ENCODE measurements around the gene TACO1.

Gene TACO1

DNA sequence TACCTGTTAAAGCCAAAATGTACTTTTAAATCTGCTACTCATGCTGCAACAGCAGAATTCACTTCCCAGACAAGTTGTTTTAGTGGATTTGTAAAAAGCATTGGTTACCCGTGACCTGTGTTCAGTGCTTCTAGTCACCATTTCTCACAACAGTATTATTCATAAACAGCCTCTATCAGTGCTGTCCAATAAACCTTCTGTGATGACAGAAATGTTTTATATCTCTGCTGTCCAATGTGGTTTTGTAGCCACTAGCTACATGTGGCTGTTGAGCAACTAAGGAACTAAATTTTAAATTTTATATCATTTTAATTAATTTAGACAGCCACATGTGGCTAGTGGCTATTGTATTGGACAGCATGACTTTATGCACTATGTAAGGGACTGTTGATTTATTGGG is 34.1 kb downstream of the TACO1 start:
- Histone ChIP-seq H3K27ac (replicated peaks; ENCODE audit: low read length) (no peak overlapping the region), H3K4me2 (ENCODE audit: insufficient read depth, low read length, poor library complexity, severe bottlenecking) (no peak overlapping the region), H3K18ac (ENCODE audit: low read length) (no peak overlapping the region), H3K79me1 (ENCODE audit: low read depth, low read length) (no peaks in the 10 kb centered on the region), H3K36me3 (replicated peaks in 1 of 2; ENCODE audit: control insufficient read depth in 2 of 2, insufficient read depth in 2 of 2, low read length in 2 of 2) (peaks cover under 1 to 52% of the 10 kb centered on the region in 2 donors), H2BK15ac (ENCODE audit: low read length) (no peak overlapping the region), H3K14ac (ENCODE audit: low read length) (no peak overlapping the region), H3K4me3 (ENCODE audit: low read length in 2 of 2) (no peak overlapping the region), H2BK12ac (ENCODE audit: low read length) (no peak overlapping the region), H3K27me3 (ENCODE audit: control insufficient read depth in 3 of 3, insufficient read depth in 3 of 3, low read depth in 1 of 3, low read length in 3 of 3) (no peaks in the 10 kb centered on the region), H2BK120ac (ENCODE audit: low read depth, low read length) (no peak overlapping the region), H3K23ac (ENCODE audit: low read depth, low read length, poor library complexity) (no peak overlapping the region), H3K9ac (ENCODE audit: low read depth, low read length, poor library complexity) (no peak overlapping the region), H2AFZ (ENCODE audit: low read length) (no peak overlapping the region), H2BK5ac (ENCODE audit: low read length) (no peak overlapping the region), H4K91ac (ENCODE audit: low read depth, low read length, poor library complexity) (no peak overlapping the region), H3K9me3 (replicated peaks in 1 of 2; ENCODE audit: control insufficient read depth in 2 of 2, insufficient read depth in 1 of 2, low read depth in 1 of 2, low read length in 2 of 2) (no peaks in the 10 kb centered on the region), H2AK5ac (ENCODE audit: low read depth, low read length) (no peak overlapping the region), H4K8ac (ENCODE audit: low read depth, low read length) (no peak overlapping the region), H3K4me1 (ENCODE audit: control insufficient read depth in 2 of 2, insufficient read depth in 1 of 2, low read depth in 1 of 2, low read length in 2 of 2) (peaks cover 4 to 12% of the 10 kb centered on the region in 2 donors), H3K4ac (ENCODE audit: low read length) (no peak overlapping the region)
- no peak for DNase-seq (ENCODE audit: low spot score)
- no CpG with 5 or more reads among the region's 1 CpG for WGBS, 2 donors (ENCODE audit: extremely low coverage in 2 of 2, insufficient read length in 2 of 2, insufficient replicate concordance in 1 of 2)

DNA sequence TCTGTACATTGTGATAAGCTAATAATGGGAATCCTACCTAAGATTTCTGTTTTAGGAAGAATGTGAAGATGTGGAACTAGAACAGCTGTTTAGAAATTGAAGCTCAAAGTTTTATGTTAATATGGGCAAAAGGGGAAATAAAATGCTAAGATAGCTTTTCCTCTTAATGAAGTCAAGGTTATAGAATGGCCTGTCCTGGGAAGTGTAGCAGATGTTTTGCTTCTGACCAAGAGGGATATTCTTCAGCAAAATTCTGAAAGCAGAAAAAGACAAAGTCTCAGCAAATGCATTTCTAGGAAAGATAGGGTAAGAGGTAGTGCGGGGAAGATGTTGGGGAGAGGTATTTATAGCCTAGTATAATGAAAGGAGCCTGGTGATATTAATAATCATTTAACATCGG is 34.6 kb downstream of the TACO1 start:
- H2BK5ac ChIP-seq (ENCODE audit: low read length), result no peak overlapping the region
- no peaks in the 10 kb centered on the region for H3K27me3 ChIP-seq (ENCODE audit: control insufficient read depth in 3 of 3, insufficient read depth in 3 of 3, low read depth in 1 of 3, low read length in 3 of 3)
- no peak overlapping the region for H2BK120ac ChIP-seq (ENCODE audit: low read depth, low read length)
- H3K4me3 ChIP-seq (ENCODE audit: low read length in 2 of 2), result no peak overlapping the region
- peaks cover 4 to 12% of the 10 kb centered on the region in 2 donors for H3K4me1 ChIP-seq (ENCODE audit: control insufficient read depth in 2 of 2, insufficient read depth in 1 of 2, low read depth in 1 of 2, low read length in 2 of 2)
- H3K18ac ChIP-seq (ENCODE audit: low read length), result no peak overlapping the region
- H4K91ac ChIP-seq (ENCODE audit: low read depth, low read length, poor library complexity), result no peak overlapping the region
- peaks cover 2 to 52% of the 10 kb centered on the region in 2 donors for H3K36me3 ChIP-seq (replicated peaks in 1 of 2; ENCODE audit: control insufficient read depth in 2 of 2, insufficient read depth in 2 of 2, low read length in 2 of 2)
- no peak overlapping the region for H3K23ac ChIP-seq (ENCODE audit: low read depth, low read length, poor library complexity)
- H3K9me3 ChIP-seq (replicated peaks in 1 of 2; ENCODE audit: control insufficient read depth in 2 of 2, insufficient read depth in 1 of 2, low read depth in 1 of 2, low read length in 2 of 2), result no peaks in the 10 kb centered on the region
- no peak overlapping the region for H2BK12ac ChIP-seq (ENCODE audit: low read length)
- H3K4me2 ChIP-seq (ENCODE audit: insufficient read depth, low read length, poor library complexity, severe bottlenecking), result no peak overlapping the region
- no peak overlapping the region for H2AFZ ChIP-seq (ENCODE audit: low read length)
- H3K79me1 ChIP-seq (ENCODE audit: low read depth, low read length), result no peaks in the 10 kb centered on the region
- no peak overlapping the region for H2AK5ac ChIP-seq (ENCODE audit: low read depth, low read length)
- WGBS, 2 donors (ENCODE audit: extremely low coverage in 2 of 2, insufficient read length in 2 of 2, insufficient replicate concordance in 1 of 2), result 100% methylated on average over 1 of the region's 2 CpGs; no CpG with 5 or more reads in 1 of the 2 donors
- no peak overlapping the region for H3K4ac ChIP-seq (ENCODE audit: low read length)
- no peak overlapping the region for H3K27ac ChIP-seq (replicated peaks; ENCODE audit: low read length)
- no peak overlapping the region for H4K8ac ChIP-seq (ENCODE audit: low read depth, low read length)
- H3K14ac ChIP-seq (ENCODE audit: low read length), result no peak overlapping the region
- H2BK15ac ChIP-seq (ENCODE audit: low read length), result no peak overlapping the region
- no peak overlapping the region for H3K9ac ChIP-seq (ENCODE audit: low read depth, low read length, poor library complexity)
- DNase-seq (ENCODE audit: low spot score), result no peak

DNA sequence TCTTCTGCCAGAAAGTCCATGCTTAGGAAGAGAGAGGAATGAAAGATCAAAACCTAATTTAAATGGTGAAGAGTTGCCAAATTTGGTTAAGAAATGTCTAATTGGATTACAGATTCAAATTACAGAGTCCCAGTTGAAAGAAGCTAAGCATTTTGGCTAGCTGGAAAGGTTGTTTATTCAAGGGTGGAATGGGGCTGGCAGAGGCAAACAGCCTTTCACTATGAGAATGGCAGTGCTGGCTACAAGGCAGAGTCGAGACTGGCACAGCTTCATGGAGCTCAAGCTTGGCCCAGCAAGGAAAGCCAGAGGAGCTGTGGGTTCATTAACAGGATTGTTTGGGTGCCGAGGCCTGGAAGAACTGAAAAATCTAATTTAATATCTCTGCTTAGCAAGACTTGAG is 35.1 kb downstream of the TACO1 start:
- H4K8ac ChIP-seq (ENCODE audit: low read depth, low read length), result no peak overlapping the region
- no peak overlapping the region for H3K4me2 ChIP-seq (ENCODE audit: insufficient read depth, low read length, poor library complexity, severe bottlenecking)
- no peak overlapping the region for H3K14ac ChIP-seq (ENCODE audit: low read length)
- no peak for DNase-seq (ENCODE audit: low spot score)
- H3K4me3 ChIP-seq (ENCODE audit: low read length in 2 of 2), result no peak overlapping the region
- H3K9ac ChIP-seq (ENCODE audit: low read depth, low read length, poor library complexity), result no peak overlapping the region
- peaks cover 4 to 12% of the 10 kb centered on the region in 2 donors for H3K4me1 ChIP-seq (ENCODE audit: control insufficient read depth in 2 of 2, insufficient read depth in 1 of 2, low read depth in 1 of 2, low read length in 2 of 2)
- no CpG with 5 or more reads among the region's 2 CpGs for WGBS, 2 donors (ENCODE audit: extremely low coverage in 2 of 2, insufficient read length in 2 of 2, insufficient replicate concordance in 1 of 2)
- no peak overlapping the region for H2BK120ac ChIP-seq (ENCODE audit: low read depth, low read length)
- no peak overlapping the region for H3K27ac ChIP-seq (replicated peaks; ENCODE audit: low read length)
- no peak overlapping the region for H2BK12ac ChIP-seq (ENCODE audit: low read length)
- H3K18ac ChIP-seq (ENCODE audit: low read length), result no peak overlapping the region
- H4K91ac ChIP-seq (ENCODE audit: low read depth, low read length, poor library complexity), result no peak overlapping the region
- no peak overlapping the region for H2BK15ac ChIP-seq (ENCODE audit: low read length)
- no peak overlapping the region for H2AK5ac ChIP-seq (ENCODE audit: low read depth, low read length)
- H3K79me1 ChIP-seq (ENCODE audit: low read depth, low read length), result no peaks in the 10 kb centered on the region
- H3K23ac ChIP-seq (ENCODE audit: low read depth, low read length, poor library complexity), result no peak overlapping the region
- no peak overlapping the region for H2BK5ac ChIP-seq (ENCODE audit: low read length)
- H3K36me3 ChIP-seq (replicated peaks in 1 of 2; ENCODE audit: control insufficient read depth in 2 of 2, insufficient read depth in 2 of 2, low read length in 2 of 2), result peaks cover 2 to 52% of the 10 kb centered on the region in 2 donors
- no peaks in the 10 kb centered on the region for H3K9me3 ChIP-seq (replicated peaks in 1 of 2; ENCODE audit: control insufficient read depth in 2 of 2, insufficient read depth in 1 of 2, low read depth in 1 of 2, low read length in 2 of 2)
- H3K27me3 ChIP-seq (ENCODE audit: control insufficient read depth in 3 of 3, insufficient read depth in 3 of 3, low read depth in 1 of 3, low read length in 3 of 3), result no peaks in the 10 kb centered on the region
- no peak overlapping the region for H2AFZ ChIP-seq (ENCODE audit: low read length)
- H3K4ac ChIP-seq (ENCODE audit: low read length), result no peak overlapping the region

- H3K4me3 ChIP-seq (ENCODE audit: low read length in 2 of 2), result no peak overlapping the region
- no peak overlapping the region for H3K18ac ChIP-seq (ENCODE audit: low read length)
Measured at GRCh38 chr17:63639125-63639524, 38.4 kb downstream of the TACO1 start.

More at GRCh38 chr17:63639125-63639524, 38.4 kb downstream of the TACO1 start:
- no peak overlapping the region for H3K14ac ChIP-seq (ENCODE audit: low read length)
- no peak overlapping the region for H3K9ac ChIP-seq (ENCODE audit: low read depth, low read length, poor library complexity)
- no CpG with 5 or more reads among the region's 1 CpG for WGBS, 2 donors (ENCODE audit: extremely low coverage in 2 of 2, insufficient read length in 2 of 2, insufficient replicate concordance in 1 of 2)
- no peak for DNase-seq (ENCODE audit: low spot score)
- H2AK5ac ChIP-seq (ENCODE audit: low read depth, low read length), result no peak overlapping the region
- no peak overlapping the region for H3K27ac ChIP-seq (replicated peaks; ENCODE audit: low read length)
- no peak overlapping the region for H4K8ac ChIP-seq (ENCODE audit: low read depth, low read length)
- H2BK12ac ChIP-seq (ENCODE audit: low read length), result no peak overlapping the region
- H3K4ac ChIP-seq (ENCODE audit: low read length), result no peak overlapping the region
- H3K23ac ChIP-seq (ENCODE audit: low read depth, low read length, poor library complexity), result no peak overlapping the region
- H2AFZ ChIP-seq (ENCODE audit: low read length), result no peak overlapping the region
- H3K36me3 ChIP-seq (replicated peaks in 1 of 2; ENCODE audit: control insufficient read depth in 2 of 2, insufficient read depth in 2 of 2, low read length in 2 of 2), result peaks cover 2 to 59% of the 10 kb centered on the region in 2 donors
- H3K4me2 ChIP-seq (ENCODE audit: insufficient read depth, low read length, poor library complexity, severe bottlenecking), result no peak overlapping the region
- no peaks in the 10 kb centered on the region for H3K79me1 ChIP-seq (ENCODE audit: low read depth, low read length)
- no peaks in the 10 kb centered on the region for H3K27me3 ChIP-seq (ENCODE audit: control insufficient read depth in 3 of 3, insufficient read depth in 3 of 3, low read depth in 1 of 3, low read length in 3 of 3)
- H2BK120ac ChIP-seq (ENCODE audit: low read depth, low read length), result no peak overlapping the region
- H3K9me3 ChIP-seq (replicated peaks in 1 of 2; ENCODE audit: control insufficient read depth in 2 of 2, insufficient read depth in 1 of 2, low read depth in 1 of 2, low read length in 2 of 2), result no peaks in the 10 kb centered on the region
- H3K4me1 ChIP-seq (ENCODE audit: control insufficient read depth in 2 of 2, insufficient read depth in 1 of 2, low read depth in 1 of 2, low read length in 2 of 2), result peaks cover 3 to 7% of the 10 kb centered on the region in 2 donors
- H2BK15ac ChIP-seq (ENCODE audit: low read length), result no peak overlapping the region
- H2BK5ac ChIP-seq (ENCODE audit: low read length), result no peak overlapping the region
- no peak overlapping the region for H4K91ac ChIP-seq (ENCODE audit: low read depth, low read length, poor library complexity)
